ENCODE data around the gene ABR. TPM values are rescaled to one million over a fixed set of nuclear protein-coding genes. Genes with fewer than 3 reads are reported as not detected.
"Not testable (repeated sequence)": the region's sequence is repeated elsewhere in the genome, so short reads cannot be mapped to it uniquely, and the experiment has no call there.

The ABR gene
- polyA plus RNA-seq, 3 donors, result 14.7 to 62.4 (median 36.4) TPM

DNA sequence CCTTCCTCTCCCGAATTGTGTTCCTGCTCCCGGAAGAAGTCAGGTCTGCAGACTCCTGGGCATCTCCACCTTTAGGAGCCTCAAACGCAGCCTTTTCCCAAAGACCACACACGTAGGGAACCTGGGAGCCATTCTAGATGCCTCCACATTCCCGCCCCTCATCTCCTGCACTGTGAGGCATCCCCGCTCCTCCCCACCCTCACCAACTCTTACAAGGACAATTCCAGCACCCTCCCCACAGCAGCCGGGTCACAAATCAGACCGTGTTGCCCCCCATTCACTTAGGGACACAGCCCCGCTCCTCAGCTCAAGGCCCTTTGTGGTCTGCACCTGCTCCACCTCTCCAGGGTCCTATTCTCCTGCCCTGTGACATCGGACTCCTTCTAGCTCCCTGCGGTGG lies 49.6 kb downstream of the ABR start:
- no peak overlapping the region for H3K27ac ChIP-seq (ENCODE audit: low read depth, low read length)
- 72 to 93% (median 81%) methylated on average over 10 to 11 of the region's 11 CpGs for WGBS, 3 donors

DNA sequence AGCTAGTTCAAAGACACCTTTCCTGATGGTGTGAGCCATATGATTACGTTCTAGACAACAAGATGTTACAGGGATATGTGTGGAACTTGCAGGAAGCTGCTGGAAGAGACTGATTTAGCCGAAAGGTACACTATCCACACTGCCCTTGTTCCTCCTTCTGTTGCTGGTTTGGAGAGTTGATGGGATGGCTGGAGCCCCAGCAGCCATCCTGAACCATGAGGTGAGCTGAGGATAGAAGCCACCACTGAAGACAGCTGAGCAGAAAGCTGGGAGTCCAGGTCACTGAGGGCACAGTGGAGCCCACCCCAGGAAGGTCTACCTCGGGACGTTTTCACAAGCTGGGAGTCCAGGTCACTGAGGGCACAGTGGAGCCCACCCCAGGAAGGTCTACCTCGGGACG lies 51.3 kb downstream of the ABR start:
- not testable (repeated sequence) for H3K27ac ChIP-seq (ENCODE audit: low read depth, low read length)
- WGBS, 3 donors, result 95 to 99% (median 95%) methylated on average over 4 to 6 of the region's 6 CpGs

DNA sequence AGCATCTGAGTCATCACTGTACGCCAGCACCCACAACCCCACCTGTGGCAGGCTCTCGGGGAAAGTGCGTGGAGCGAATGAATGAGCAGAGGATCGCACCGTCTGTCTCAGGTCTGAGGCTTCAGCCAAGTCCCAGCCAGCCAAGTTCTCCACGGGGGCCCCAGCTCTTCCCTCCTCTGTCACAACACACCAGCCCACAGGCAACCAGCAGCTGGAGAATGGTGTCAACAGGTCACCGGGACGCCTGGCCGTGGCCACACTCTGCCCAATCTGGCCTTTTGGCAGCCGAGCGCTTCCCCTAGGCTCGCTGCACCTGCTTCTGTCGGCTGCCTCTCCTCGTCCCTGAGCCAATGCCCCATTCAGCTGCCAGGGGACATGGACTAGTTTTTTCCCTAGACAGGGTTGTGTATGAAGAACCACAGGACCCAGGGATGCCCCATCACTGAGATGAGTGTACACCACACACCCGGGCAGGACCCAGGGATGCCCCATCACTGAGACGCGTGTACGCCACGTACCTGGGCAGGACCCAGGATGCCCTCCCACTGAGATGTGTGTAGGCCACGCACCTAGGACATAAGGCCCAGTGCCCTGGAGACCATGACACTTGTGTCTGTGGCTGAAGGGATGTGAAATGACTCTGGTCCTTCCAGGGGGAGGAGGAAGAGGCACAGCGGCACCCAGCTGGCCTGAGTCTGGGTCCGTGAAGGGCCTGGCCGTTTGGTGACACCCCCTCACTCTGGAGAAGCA lies 52.8 kb downstream of the ABR start:
- 72 to 85% (median 84%) methylated on average over 24 of the region's 24 CpGs for WGBS, 3 donors
- no peak overlapping the region for H3K27ac ChIP-seq (ENCODE audit: low read depth, low read length)

DNA sequence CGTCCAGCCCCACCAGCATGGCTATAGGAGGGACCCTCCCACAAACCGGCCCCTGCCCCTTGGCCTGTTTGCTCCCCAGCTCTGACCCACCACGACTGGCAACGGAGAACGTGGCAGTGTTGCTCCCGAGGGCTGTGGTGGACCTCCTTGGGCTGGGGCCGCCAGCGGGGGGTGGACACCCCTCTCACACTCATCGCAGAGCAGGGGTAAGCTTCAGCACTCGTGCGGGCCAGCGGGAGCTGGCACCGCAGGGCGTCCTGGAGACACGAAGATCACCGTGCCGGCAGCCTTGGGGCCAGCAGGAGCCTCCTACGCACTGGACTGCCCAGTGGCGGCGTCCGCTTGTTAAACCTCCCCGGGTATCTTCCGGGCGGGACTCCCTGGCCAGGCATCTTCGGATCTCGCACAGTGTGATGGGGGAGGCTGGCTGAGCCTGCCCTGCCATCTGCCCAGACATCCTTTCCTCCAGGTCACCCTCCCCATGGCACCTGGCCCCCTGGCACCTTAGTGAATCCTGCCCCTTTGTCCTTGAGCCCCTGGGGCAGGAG lies 53.5 kb downstream of the ABR start:
- WGBS, 3 donors, result 81 to 87% (median 87%) methylated on average over 25 to 26 of the region's 26 CpGs
- H3K27ac ChIP-seq (ENCODE audit: low read depth, low read length), result no peak overlapping the region

DNA sequence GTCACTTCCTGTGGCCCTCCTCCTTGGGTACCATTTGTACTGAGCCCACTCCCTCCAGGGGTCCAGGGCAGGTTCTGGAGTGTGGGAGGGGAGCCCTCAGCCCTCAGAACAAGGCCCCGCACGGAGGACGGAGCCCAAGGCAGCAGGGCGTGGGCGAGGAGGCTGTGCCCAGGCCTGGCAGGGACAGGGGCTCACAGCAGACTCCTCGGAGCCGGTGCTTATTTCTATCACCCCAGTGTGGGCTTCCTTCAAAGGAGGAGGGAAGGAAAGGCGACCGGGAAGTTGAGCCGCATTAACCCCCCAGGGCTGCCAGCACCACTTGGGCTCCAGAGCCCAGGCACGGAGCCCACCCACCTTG lies 54.0 kb downstream of the ABR start:
- WGBS, 3 donors, result 74 to 84% (median 82%) methylated on average over 11 of the region's 11 CpGs
- no peak overlapping the region for H3K27ac ChIP-seq (ENCODE audit: low read depth, low read length)

DNA sequence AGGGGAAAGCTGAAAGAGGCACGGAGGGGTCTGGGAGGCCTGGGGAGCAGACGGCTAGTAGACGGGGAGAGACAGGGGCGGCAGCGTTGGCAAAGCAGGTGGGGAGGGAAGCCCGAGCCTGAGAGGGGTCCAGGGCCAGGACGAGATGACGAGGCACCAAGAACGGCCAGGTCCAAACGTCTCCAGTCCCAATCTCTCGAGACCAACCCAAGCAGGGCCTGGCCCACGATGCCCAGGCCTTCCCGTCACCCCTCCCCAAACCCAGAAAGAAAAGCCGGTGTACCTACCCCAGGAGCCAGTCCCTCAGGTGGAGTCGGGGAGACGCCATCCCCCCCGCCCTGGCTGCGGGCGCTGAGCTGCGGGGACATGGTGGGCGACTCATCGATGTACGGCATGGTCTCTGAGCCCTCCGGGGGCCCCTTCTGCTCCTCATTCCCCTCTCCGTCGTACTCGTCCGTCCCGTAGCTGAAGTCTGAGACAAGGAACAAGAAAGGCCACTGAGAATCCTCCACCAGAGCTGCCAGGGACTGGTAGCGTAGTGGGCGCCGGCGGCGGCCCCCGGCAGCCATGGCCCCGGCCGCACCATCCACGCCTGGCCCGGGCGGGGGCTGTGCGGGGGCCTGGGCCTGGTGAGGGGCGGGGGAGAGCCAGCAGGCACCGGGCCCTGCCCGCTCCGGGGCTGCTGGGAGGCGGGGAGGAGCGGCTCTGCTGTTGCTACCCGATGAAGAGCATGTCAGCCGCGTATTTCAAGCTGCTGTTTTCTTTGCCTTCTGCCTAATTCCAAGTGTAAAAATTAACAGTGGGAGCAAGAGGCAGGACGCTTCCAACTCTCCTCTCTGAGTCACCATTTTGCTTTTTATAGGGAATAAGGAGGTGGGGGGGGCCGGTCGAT lies 54.6 kb downstream of the ABR start:
- 78 to 91% (median 88%) methylated on average over 51 to 53 of the region's 53 CpGs for WGBS, 3 donors
- no peak overlapping the region for H3K27ac ChIP-seq (ENCODE audit: low read depth, low read length)

DNA sequence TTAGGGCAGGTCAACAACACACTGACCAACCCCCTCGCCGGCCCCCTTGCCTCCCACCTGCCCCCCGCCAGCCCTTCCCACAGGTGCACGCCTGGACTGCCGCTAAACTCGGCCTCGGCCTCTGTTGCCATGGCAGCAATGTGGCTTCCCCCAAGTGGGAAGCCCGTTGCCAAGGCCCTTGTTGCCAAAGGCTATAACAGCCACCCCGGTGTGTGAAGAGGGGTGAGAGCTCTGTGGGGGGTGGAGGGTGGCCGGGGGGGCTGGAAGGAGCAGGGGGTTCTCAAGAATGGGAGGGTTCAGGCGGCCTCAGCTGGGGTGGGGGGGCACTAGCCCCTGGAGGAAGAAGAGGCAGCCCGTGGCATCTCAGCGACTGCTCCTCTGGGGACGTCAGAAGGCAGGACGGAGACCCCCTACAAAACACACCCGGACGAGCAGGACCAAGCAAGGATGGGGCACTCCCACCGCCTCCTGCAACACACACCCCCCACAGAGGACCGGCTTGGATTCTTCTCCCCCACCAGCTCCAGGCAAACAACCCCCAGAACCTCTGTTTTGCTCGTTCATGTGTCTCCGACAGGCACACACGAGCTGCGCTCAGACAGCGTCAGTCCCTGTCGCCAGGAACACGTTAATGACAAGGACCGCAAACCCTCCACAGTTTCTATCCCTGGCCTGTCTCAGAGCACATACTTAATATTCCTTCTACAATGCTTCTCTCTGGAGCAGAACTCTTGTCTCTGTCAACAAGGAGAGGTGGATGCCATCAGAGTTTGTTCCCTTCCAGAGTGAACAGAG lies 55.7 kb downstream of the ABR start:
- WGBS, 3 donors, result 55 to 80% (median 80%) methylated on average over 25 to 27 of the region's 27 CpGs
- no peak overlapping the region for H3K27ac ChIP-seq (ENCODE audit: low read depth, low read length)

DNA sequence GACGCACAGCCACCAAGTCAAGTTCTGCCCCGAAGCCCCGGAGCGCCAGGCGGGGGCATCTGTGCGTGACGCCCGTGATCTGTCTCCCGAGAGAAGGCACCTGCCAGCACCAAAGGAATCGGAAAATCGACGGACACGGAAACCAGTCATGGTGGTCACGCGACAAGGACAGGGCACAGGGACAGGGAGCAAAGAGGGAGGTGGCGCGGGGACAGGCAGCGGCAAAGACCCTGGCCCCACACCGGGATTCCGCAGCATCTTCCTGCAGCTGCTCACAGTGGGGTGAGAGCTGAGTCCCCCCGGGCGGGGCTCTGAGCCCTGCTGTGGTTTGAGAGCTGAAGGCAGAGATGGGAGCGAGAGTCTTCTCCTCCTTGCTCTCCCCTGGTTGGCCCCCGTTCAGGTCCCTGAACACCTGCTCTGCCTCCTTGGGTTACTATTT lies 56.4 kb downstream of the ABR start:
- H3K27ac ChIP-seq (ENCODE audit: low read depth, low read length), result no peak overlapping the region

DNA sequence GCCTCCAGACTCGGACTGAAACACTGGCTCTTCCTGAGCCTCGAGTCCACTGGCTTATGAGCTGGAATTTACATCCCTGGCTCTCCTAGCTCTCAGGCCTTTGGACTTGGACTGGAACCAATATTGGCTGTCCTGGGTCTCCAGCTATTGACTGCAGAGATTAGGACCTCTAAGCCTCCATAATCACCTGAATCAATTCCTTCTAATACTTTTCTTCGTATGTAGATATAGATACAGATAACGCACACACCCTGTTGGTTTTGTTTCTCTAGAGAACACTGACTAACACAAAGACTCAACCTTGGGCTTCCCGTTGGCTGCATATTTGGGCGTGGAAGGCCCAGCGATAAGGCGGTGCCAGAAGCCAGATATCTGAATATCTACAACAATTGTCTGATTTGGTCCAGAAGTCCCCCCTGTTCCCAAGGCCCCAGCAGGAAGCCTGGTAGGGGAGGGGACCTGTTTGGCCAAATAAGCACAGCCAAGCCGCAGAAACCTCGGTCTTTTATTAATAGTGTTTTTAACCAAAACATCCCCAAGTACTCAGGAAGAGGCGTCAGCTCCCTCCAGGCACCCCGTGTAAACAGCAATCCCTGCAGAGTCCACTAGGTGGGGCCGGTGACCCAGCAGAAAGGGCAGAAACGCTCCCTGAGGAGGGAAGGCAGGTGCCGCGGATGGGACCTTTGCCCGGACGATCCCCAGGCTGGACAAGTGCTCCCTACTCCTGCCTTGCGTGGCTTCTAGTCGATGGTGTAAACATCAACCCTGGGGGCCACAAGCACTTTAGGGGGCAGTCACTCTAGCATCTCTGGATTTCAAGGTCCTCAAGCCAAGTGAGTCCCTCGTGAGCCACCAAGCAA lies 57.0 kb downstream of the ABR start:
- H3K27ac ChIP-seq (ENCODE audit: low read depth, low read length), result no peak overlapping the region
- WGBS, 3 donors, result 13 to 16% (median 14%) methylated on average over 21 of the region's 21 CpGs

More for the DNA sequence above, 56.4 kb downstream of the ABR start:
- 54 to 67% (median 65%) methylated on average over 23 to 24 of the region's 24 CpGs for WGBS, 3 donors

DNA sequence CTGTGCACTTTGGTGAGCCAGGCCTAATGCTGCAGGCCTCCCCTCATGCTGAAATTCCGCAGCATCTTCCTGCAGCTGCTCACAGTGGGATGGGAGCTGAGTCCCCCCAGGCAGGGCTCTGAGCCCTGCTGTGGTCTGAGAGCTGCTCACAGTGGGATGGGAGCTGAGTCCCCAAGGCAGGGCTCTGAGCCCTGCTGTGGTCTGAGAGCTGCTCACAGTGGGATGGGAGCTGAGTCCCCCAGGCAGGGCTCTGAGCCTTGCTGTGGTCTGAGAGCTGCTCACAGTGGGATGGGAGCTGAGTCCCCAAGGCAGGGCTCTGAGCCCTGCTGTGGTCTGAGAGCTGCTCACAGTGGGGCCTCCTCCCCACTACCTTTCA lies 58.4 kb downstream of the ABR start:
- WGBS, 3 donors, result 89 to 94% (median 91%) methylated on average over 1 of the region's 1 CpG
- not testable (repeated sequence) for H3K27ac ChIP-seq (ENCODE audit: low read depth, low read length)

DNA sequence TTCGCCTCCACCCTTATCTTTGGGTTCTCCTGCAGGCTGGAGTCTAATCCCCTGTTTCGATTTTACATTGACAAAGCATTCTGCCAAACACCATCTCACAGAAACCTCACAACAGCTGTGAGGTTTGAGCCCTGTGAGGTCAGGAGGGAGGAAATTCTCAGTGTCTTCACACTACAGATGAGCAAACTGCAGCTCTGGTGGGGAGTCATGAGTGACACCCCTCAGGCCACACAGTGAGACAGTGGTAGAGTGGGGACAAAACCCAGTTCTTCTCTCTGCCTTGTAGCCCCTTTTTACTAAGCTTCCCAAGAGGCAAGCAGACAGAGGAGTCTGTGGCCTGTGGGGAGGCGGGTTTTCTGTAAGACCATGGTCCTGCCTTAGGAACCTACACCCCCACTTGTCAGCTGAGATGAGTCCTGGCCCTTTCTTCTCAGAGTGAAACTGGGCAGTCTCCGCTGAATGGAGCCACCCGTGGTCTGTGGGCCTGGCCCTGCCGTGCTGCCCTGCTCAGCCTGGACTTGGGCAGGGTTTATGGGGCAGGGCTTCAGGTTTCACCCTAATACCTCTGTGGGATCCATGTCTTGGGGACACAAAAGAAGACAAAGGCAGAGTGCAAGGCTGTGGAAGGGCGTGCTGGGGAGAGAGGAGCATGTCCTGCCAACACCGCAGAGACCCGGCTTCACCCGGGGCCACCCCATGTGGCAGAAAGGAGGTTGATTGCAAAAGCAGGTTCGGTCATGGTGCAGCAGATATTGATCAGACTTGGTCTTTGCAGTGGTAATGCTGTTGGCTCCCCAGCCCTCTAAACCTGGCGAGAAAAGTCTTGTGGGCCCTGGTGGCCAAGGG lies 59.0 kb downstream of the ABR start:
- no peak overlapping the region for H3K27ac ChIP-seq (ENCODE audit: low read depth, low read length)
- WGBS, 3 donors, result 88 to 92% (median 90%) methylated on average over 12 of the region's 12 CpGs

DNA sequence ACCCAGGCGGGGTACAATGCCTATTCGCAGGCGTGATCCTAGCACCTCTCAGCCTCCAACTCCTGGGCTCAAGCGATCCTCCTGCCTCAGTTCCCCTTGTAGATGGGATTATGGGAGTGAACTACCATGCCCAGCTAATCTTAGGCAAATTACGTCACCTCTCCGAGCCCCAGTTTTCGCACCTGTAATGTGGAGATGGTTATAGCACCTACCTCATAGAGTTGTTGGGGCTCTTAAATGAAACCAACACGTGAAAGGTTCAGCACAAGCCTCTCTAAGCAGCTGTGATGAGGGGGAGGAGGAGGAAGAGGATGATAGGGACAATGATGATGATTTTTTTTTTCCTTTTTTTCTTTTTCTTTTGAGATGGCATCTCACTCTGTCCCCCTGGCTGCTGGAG lies 59.9 kb downstream of the ABR start:
- 54 to 75% (median 62%) methylated on average over 8 of the region's 8 CpGs for WGBS, 3 donors

DNA sequence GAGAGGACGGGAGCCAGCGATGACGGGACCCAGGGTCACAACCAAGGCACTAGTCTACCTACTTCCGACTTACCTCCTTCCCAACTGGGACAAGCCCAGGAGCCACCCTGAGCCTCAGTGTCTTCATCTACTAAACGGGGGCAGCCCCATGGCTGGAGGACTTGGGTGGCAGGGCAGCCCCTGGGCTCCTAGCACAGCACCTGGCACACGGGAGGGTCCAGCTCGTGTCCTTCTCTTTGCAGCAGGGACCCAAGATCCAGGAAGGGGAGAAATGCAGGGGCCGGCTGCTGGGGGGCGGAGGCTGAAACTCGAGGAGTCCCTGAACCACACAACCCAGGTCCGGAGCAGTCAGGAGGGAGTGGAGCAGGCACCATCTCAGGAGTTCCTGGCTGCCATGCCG lies 63.2 kb downstream of the ABR start:
- 71 to 77% (median 75%) methylated on average over 11 to 12 of the region's 12 CpGs for WGBS, 3 donors
- no peak overlapping the region for H3K27ac ChIP-seq (ENCODE audit: low read depth, low read length)

More for the DNA sequence above, 59.9 kb downstream of the ABR start:
- H3K27ac ChIP-seq (ENCODE audit: low read depth, low read length), result no peak overlapping the region

DNA sequence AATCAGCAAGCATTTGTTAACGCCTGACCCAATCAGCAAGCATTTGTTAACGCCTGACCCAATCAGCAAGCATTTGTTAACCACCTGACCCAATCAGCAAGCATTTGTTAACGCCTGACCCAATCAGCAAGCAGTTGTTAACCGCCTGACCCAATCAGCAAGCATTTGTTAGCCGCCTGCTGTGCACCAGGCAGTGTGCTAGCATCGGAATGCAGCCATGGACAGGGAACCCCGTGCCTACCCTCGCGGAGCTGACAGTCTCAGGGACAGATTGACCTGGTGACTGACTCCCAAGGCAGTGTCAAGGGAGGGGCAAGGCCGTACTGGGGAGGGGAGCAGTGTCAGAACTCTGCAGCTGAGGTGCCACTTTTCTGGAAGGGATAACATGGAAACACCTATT lies 66.9 kb downstream of the ABR start:
- 87 to 92% (median 91%) methylated on average over 10 of the region's 10 CpGs for WGBS, 3 donors
- H3K27ac ChIP-seq (ENCODE audit: low read depth, low read length), result no peak overlapping the region

DNA sequence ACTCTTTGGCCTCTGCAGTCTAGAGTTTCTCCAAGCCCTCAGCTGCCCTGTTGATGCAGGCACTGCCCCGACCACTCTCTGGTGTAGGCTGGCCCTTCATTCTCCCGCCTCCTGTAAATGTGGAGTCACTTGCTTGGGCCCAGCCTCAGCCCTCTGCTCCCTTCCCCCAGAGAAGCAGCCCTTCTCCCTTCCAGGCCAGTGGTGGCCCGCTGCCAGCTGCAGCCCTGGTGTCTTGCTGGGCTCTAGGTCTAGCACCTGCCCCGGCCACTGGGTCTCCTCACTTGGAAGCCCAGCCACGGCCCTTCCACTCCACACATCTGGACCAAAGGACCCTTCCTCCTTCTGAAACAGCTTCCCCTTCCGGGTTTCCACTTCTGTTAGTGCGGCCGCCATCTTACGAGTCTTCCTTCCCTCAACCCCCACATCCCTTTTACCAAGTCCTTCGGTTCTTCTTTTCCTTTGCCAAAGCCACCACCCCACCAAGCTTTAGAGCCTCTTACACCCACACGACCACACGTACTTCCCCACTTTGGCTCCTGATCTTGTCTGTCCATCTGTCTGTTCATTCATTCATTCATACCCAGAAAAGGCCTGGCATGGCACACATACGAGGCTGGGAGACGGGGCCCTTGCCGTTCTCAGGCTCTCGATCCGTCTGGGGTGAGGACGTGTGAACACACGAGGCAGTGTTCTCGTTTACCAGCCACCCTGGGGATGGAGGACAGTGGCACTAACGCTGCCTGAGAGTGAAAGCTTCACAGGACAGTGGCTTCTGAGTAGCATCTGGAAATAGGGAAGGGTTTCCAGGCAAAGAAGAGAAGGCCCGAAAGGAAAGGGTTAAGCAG lies 68.0 kb downstream of the ABR start:
- WGBS, 3 donors, result 70 to 92% (median 73%) methylated on average over 22 of the region's 22 CpGs

More for the DNA sequence above, 68.0 kb downstream of the ABR start:
- peak overlapping the region; percentile 58 for H3K27ac ChIP-seq (ENCODE audit: low read depth, low read length)
